ENCODE results near the gene CASP2.

DNA sequence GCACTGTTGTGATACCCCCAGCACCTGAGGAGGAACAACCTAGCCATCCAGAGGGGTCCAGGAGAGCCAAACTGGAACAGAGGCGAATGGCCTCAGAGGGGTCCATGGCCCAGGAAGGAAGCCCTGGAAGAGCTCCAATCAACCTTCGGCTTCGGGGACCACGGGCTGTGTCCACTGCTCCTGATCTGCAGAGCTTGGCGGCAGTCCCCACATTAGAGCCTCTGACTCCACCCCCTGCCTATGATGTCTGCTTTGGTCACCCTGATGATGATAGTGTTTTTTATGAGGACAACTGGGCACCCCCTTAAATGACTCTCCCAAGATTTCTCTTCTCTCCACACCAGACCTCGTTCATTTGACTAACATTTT, 1.6 kb upstream of the CASP2 start:
- TF ChIP-seq, protein P1, sequence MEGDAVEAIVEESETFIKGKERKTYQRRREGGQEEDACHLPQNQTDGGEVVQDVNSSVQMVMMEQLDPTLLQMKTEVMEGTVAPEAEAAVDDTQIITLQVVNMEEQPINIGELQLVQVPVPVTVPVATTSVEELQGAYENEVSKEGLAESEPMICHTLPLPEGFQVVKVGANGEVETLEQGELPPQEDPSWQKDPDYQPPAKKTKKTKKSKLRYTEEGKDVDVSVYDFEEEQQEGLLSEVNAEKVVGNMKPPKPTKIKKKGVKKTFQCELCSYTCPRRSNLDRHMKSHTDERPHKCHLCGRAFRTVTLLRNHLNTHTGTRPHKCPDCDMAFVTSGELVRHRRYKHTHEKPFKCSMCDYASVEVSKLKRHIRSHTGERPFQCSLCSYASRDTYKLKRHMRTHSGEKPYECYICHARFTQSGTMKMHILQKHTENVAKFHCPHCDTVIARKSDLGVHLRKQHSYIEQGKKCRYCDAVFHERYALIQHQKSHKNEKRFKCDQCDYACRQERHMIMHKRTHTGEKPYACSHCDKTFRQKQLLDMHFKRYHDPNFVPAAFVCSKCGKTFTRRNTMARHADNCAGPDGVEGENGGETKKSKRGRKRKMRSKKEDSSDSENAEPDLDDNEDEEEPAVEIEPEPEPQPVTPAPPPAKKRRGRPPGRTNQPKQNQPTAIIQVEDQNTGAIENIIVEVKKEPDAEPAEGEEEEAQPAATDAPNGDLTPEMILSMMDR (IDR thresholded peaks at IDR 0.05; ENCODE audit: low read length), result no peak
- TF ChIP-seq EZH2 (IDR thresholded peaks at IDR 0.05; ENCODE audit: borderline replicate concordance, low read length), result no peak
